ENCODE results near the gene PYGO1.
"Not testable (repeated sequence)": the region's sequence is repeated elsewhere in the genome, so short reads cannot be mapped to it uniquely, and the experiment has no call there.

The PYGO1 gene

DNA sequence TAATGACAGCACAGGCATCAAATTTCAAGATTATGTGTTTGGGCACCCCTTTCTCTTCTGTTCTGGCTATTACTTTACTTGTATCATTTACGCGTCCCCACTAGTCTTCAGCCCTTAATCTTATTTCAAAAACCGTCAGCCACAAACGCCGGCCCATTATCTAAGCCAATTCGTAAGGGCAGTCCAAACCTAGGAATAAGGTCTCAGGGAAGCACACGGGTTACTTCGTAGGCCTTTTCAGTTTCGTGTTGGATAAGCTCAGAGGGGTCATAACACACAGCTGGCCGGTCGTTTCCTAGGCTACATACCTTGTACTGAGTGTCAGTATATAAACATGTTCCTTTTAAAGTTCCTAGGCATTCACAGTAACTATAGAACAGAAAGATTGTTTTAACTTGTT, 75.0 kb downstream of the PYGO1 start:
- in situ Hi-C loops (cut with MboI; ENCODE audit: low sequenced_read_pairs) = no loop called here

DNA sequence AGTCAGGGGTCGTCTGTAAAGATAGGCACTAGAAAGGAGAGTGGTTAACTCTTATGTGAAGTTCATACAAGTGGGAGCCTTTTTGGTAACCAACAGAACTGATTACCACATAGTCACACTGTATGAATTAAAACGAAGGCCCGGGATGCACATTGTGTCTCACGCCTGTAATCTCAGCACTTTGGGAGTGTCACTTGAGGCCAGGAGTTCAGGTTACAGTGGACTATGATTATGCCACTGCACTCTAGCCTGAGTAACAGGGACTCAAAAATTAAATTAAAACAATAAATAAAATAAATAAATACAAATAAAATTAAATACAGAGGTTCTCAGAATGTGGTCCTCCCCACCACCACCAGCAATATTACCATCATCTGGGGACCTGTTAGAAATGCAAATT, 80.6 kb downstream of the PYGO1 start:
- in situ Hi-C loops (cut with MboI; ENCODE audit: low sequenced_read_pairs) = no loop called here

DNA sequence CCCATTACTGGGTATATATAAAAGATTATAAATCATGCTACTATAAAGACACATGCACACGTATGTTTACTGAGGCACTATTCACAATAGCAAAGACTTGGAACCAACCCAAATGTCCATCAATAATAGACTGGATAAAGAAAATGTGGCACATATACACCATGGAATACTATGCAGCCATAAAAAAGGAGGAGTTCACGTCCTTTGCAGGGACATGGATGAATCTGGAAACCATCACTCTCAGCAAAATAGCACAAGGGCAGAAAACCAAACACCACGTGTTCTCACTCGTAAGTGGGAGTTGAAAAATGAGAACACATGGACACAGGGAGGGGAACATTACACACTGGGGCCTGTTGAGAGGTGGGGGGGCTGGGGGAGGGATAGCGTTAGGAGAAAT, 82.7 kb downstream of the PYGO1 start:
- in situ Hi-C loops (cut with MboI; ENCODE audit: low sequenced_read_pairs) = not testable (repeated sequence)

DNA sequence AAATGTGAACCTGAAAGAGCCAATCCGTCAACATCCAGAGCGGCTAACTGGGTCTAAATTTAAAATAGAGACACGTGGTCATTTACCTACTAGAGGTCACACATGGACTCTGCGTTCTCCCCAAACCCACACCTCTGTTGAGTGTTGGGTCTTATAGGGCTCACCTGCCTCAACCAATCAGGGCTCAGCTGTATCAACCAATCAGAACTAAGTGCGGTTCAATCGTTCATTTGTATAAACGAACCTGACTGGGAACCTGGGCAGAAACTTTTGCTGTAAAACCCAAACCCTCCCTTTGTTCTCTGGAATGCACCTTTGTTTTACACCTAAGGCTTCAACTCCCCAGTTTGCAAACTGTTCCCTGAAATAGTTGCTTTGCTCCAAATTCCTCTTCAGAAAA, 89.0 kb downstream of the PYGO1 start:
- in situ Hi-C loops (cut with MboI; ENCODE audit: low sequenced_read_pairs) = no loop called here

GRCh38 chr15:55498109-55498938, 89.8 kb downstream of the PYGO1 start:
- in situ Hi-C loops (cut with MboI; ENCODE audit: low sequenced_read_pairs) = not testable (repeated sequence)

DNA sequence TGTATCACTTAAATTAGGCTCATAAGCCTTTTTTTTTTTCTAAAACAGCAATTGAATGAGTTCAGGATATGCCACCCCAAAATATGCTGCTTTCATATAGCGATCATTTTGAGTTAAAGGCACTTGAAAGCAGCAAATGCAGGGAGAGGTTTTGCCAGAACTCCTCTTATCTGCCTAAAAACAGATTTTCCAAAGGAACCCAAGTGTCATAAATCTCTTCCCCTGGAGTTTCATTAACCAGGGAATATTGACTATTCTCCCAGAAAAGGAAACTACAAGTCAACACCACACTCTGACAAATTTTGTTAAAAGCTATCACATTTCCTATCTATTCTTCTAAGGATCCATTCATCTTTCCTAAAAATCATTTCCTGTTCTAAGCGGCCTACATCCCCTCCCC, 91.4 kb downstream of the PYGO1 start:
- in situ Hi-C loops (cut with MboI; ENCODE audit: low sequenced_read_pairs) = no loop called here

DNA sequence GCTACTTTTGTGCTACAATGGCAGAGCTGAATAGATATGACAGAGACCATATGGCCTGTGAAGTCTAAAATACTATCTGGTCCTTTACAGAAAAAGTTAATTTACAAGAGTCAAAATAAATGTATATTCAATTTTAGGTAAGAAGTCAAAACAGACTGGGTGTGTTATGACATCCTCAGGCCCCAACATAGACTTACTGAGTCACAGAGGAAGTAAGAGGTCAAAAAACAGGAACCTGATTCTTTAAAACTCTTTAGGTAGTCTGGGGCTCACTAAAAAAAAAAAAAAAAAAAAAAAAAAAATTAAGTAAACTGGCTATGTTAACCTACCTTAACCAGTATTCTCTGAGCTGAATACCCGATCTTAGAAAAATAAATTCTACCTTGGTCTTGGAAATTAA, 93.2 kb downstream of the PYGO1 start:
- in situ Hi-C loops (cut with MboI; ENCODE audit: low sequenced_read_pairs) = no loop called here

- in situ Hi-C loops (cut with MboI; ENCODE audit: low sequenced_read_pairs) = not testable (repeated sequence)
Observed at GRCh38 chr15:55488952-55489600, 99.1 kb downstream of the PYGO1 start.

Measured in hTERT RPE-1 (cell line).